Kidney (tissue), 14 donors: ENCODE results near the gene GPBP1L1. TPM values are rescaled to one million over a fixed set of nuclear protein-coding genes. Genes with fewer than 3 reads are reported as not detected.

Experiments
- DNase-seq, 5 donors: peaks; one replicate each; pipeline ENCODE4 v3.0.0-alpha.2; 2013 to 2020
- FAIRE-seq: peaks from 2 replicates; lab custom pipeline; 2012; peaks lifted over from hg19 to GRCh38; lab: Jason Lieb, UNC
- H3K27ac ChIP-seq, 2 donors: one replicate each; pipeline ENCODE4 v1.7.0; 2013; ENCODE audit warnings: low read depth in 2 of 2, low read length in 2 of 2, inconsistent platforms in 1 of 2
- H3K27me3 ChIP-seq: one replicate; pipeline ENCODE4 v1.7.1; 2013; ENCODE audit warnings: low read length, inconsistent platforms; ENCODE audit not compliant: control insufficient read depth, insufficient read depth
- H3K36me3 ChIP-seq, 3 donors: one replicate each; pipeline versions ENCODE4 v1.7.0 to v1.7.1; 2013; ENCODE audit warnings: low read length in 3 of 3, control low read depth in 1 of 3, inconsistent platforms in 1 of 3; ENCODE audit not compliant: insufficient read depth in 3 of 3, control insufficient read depth in 2 of 3
- H3K4me1 ChIP-seq, 3 donors: one replicate each; pipeline versions ENCODE4 v1.7.0 to v1.7.1; 2013; ENCODE audit warnings: low read length in 3 of 3, inconsistent platforms in 1 of 3, low read depth in 1 of 3; ENCODE audit not compliant: control insufficient read depth in 2 of 3, insufficient read depth in 2 of 3
- H3K4me3 ChIP-seq, 3 donors: one replicate each; pipeline versions ENCODE4 v1.7.0 to v1.8.1; 2013; ENCODE audit warnings: low read length in 3 of 3, control low read depth in 1 of 3, inconsistent platforms in 1 of 3
- H3K9ac ChIP-seq, 3 donors: one replicate each; pipeline versions ENCODE4 v1.7.0 to v1.7.1; 2013; ENCODE audit warnings: low read length in 3 of 3, control low read depth in 1 of 3, inconsistent platforms in 1 of 3
- H3K9me3 ChIP-seq, 3 donors: one replicate each; pipeline versions ENCODE4 v1.7.0 to v1.7.1; 2013; ENCODE audit warnings: low read length in 3 of 3, control low read depth in 1 of 3, inconsistent platforms in 1 of 3; ENCODE audit not compliant: control insufficient read depth in 2 of 3, insufficient read depth in 1 of 3
- CTCF ChIP-seq: IDR thresholded peaks from 3 replicates; pipeline ENCODE4 v1.5.1; 2012; ENCODE audit warnings: mild to moderate bottlenecking, moderate library complexity, borderline replicate concordance; ENCODE audit not compliant: insufficient read depth; ENCODE audit errors: extremely low read depth
- intact Hi-C: fragments of 100-400 bp; cut with DNase I; formaldehyde crosslinking; loops from one replicate; pipeline ENCODE4 v1.11.1; 2022
- polyA plus RNA-seq: library from polyadenylated mRNA; stranded (reverse); fragments of 350-450 nt; fragmentation: Illumina TruSeq; extraction: RNeasy Lipid Tissue Mini Kit (QIAGEN cat#74804); gene quantifications from one replicate; pipeline ENCODE4 v1.2.3, GENCODE V29; 2014; ENCODE audit warnings: low read depth, low replicate concordance; ENCODE audit not compliant: insufficient read depth
- total RNA-seq: library from RNA; stranded (reverse); fragmentation: NEBNext Ultra II Directional; extraction: Animal tissue kit (Norgen Biotek cat#: 25700); gene quantifications from one replicate; pipeline ENCODE4 v1.2.1, GENCODE V29; 2021
- donor health status: control.
- donor health status: control.
- donor health status: control.
- donor health status: control.
- donor health status: control.
- donor health status: DM: yes; HTN: yes; CAD: no.
- donor health status: Normal renal cell carcinoma (clear cell type).

Gene GPBP1L1
- total and polyA plus RNA-seq, 2 donors from 2014 or later, result 59.1 to 146 TPM

DNA sequence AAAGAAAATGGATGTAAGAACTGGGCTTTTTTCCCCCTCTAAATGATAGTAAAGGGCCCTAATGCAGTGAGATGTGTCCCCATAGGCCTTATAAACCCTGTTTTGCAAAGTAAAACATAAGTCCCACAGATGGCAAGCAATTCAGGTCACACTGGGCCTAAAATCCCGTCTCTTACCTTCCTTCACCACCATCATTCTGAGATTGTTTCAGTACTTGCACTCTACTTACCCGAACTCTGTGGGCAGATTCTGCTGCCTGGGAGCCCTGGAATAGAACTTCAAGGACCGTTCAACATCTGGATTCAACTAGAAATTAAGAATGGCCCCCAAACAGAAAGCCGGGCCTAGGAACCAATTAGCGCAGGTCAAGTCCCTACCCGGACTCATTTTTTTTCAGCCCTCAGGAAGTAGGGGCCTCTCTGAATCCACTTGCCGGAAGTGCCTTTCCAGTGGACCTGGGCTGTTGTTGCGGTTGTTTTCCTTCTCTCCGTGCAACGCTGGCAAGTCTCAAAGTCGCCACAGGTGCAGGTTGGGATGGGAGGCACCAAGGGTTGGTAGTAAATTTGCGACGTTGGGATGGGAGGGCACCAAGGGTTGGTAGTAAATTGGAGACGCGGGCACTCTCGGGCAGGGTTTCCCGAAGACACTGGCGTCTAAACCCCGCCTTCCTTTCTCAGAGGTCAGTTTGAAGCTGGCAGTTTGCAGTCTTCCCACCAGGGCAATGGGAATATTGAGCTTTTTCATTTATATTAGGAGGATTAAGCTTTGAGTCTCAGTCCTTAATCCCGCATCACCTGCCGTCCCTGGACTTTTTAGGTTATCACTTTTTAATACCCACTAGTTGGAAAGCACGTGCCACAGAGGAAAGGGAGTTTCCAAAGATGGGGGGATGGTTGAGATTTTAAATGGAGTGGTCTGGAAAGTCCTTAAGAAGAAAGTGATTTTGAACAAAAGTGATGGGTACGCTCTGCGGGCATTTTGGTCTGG lies 1.7 kb upstream of the GPBP1L1 start, which contains the start of gene TMEM69:
Gene TMEM69, plus strand, starts transcription at position 428 of the 987 bp plus-strand sequence. CDS start 2,888 bp downstream, outside the sequence.
- Histone ChIP-seq H3K9me3 (no peaks in the 10 kb centered on the region), H3K27me3 (no peaks in the 10 kb centered on the region), H3K27ac (peak within 1 kb of the TSS; percentile 97 to 98), H3K9ac (peak within 1 kb of the TSS; percentile 81 to 98 (median 93)), H3K4me1 (peaks cover 0 to 3% (median 2%) of the 10 kb centered on the region in 3 donors), H3K36me3 (peaks cover 0 to 2% (median 0%) of the 10 kb centered on the region in 3 donors), H3K4me3 (peak within 1 kb of the TSS; percentile 91 to 99 (median 92))
- no peak for TF ChIP-seq CTCF
- DNase-seq (peak; percentile 84 to 96 (median 90)), FAIRE-seq (no peak)
- intact Hi-C loops, result no loop called here

DNA sequence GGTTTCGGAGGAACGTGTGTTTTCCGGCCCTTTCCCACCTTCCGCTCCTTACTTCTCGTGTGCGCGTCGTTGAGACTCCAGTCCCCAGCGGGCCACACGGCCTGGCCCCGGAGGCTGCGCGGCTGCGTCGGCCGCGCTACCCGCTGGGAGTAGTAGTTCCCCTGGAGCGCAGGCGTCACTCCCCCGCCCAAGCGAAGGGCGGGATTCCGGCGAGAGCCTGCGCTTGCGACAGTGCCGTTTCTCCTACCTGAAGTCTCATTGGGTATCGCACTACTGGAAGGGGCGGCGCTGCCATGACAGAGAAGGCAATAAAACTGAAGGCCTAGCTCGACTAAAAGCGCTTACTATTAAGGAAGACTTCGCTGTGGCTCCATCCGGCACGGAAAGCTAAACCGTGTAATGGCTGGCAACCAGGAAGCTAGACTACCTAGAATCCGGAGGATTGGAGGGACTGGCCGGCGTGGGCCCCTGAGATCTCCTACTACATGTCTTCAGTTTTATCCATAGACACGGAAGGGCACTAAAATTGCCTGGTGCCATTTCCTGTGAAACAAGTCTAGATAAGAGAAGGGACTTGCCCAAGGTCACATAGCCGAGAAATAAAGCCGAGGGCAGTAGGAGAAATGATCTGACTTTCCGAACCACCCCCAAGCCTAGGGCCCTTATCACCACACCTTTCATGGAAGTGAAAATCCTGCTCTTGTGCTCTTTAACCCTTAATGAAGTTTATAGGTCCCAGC lies 851 bp upstream of the GPBP1L1 start:
- peak overlapping the region; percentile 97 to 98 for H3K27ac ChIP-seq
- intact Hi-C loops, result no loop called here

GRCh38 chr1:45686015-45686287 lies 382 bp downstream of the GPBP1L1 start:
- peak overlapping the region; percentile 88 to 100 (median 98) for H3K9ac ChIP-seq
- peak; percentile 8 for TF ChIP-seq CTCF
- intact Hi-C loops, result no loop called here
- peaks cover 3 to 5% (median 4%) of the 10 kb centered on the region in 3 donors for H3K4me1 ChIP-seq
- peak in 4 of 5 donors; percentile 70 to 92 (median 88) for DNase-seq
- H3K27me3 ChIP-seq, result no peaks in the 10 kb centered on the region
- FAIRE-seq, result no peak
- no peaks in the 10 kb centered on the region for H3K36me3 ChIP-seq
- peak overlapping the region; percentile 97 for H3K27ac ChIP-seq
- no peaks in the 10 kb centered on the region for H3K9me3 ChIP-seq
- peak overlapping the region; percentile 91 to 99 (median 92) for H3K4me3 ChIP-seq

More for the DNA sequence above, 851 bp upstream of the GPBP1L1 start:
- no peaks in the 10 kb centered on the region for H3K36me3 ChIP-seq
- DNase-seq (peak; percentile 98 to 100 (median 99)), FAIRE-seq (peak; percentile 75)
- H3K27me3 ChIP-seq, result no peaks in the 10 kb centered on the region
- no peaks in the 10 kb centered on the region for H3K9me3 ChIP-seq
- peaks cover 0 to 3% (median 2%) of the 10 kb centered on the region in 3 donors for H3K4me1 ChIP-seq
- no peak for TF ChIP-seq CTCF
- H3K9ac ChIP-seq, result peak overlapping the region; percentile 95 to 98 (median 97)
- peak overlapping the region; percentile 91 to 99 (median 92) for H3K4me3 ChIP-seq
